ENCODE measurements around the gene CTCFL.
A peak's percentile ranks its signal among the peaks of the same experiment; 100 is the strongest.

The CTCFL gene

DNA sequence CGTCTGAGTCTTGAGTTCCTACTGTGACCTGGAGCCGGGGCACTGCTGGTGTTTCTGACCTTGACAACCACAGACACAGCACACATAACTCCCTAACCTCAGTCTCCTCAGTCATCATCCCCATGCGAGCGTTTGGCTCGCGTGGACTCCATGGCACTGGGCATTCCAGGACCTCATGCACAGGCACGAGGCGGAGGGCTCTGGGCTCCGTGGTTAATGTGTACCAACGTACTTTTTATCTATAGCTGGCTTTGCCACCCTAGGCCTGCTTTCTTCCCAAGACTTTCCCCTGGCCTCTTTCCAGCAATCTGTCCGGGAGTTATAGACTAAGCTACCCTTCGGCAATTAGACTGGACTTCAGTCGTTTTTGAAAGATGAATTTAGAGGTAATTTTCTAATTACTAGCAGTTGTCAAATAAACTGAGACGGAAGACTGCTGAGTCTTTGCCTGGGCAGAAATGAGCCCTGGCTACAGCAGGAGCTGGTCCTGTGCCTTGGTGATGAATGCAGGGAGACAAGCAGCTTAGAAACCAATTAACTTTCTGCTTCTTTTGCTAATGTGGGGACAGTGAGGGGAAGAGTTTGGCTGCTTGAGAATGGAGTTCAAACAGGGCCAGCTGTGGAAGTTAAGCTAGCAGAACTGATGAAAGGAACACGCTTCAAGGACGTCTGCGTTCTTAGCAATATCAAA is 16.1 kb upstream of the CTCFL start:
- H3K27me3 ChIP-seq: no peaks in the 10 kb centered on the region
- TF ChIP-seq Cebpa-rat (IDR thresholded peaks at IDR 0.05): no peak
- H3K9me3 ChIP-seq (replicated peaks in 1 of 11): peaks cover 0 to 19% (median 8%) of the 10 kb centered on the region in 11 experiments; a peak in 10 of 22 replicates
- no peaks in the 10 kb centered on the region for H3K36me3 ChIP-seq
- H3K27ac ChIP-seq: no peak overlapping the region
- no peak overlapping the region for H3K4me3 ChIP-seq
- no peak overlapping the region for H3K4me2 ChIP-seq
- H3K9ac ChIP-seq: no peak overlapping the region
- peaks cover 0 to 6% (median 0%) of the 10 kb centered on the region in 10 experiments; a peak in 2 of 20 replicates for H3K4me1 ChIP-seq
- no peaks in the 10 kb centered on the region for H4K20me1 ChIP-seq

- no peaks in the 10 kb centered on the region for H3K27me3 ChIP-seq
- H3K36me3 ChIP-seq: no peaks in the 10 kb centered on the region
- no peak overlapping the region for H3K4me3 ChIP-seq
- no peak overlapping the region for H3K4me2 ChIP-seq
- peaks cover 0 to 6% (median 0%) of the 10 kb centered on the region in 10 experiments; a peak in 2 of 20 replicates for H3K4me1 ChIP-seq
- no peaks in the 10 kb centered on the region for H4K20me1 ChIP-seq
- no peak overlapping the region for H3K27ac ChIP-seq
- no peak overlapping the region for H3K9ac ChIP-seq
- peaks cover 0 to 19% (median 9%) of the 10 kb centered on the region in 11 experiments; a peak in 10 of 22 replicates for H3K9me3 ChIP-seq (replicated peaks in 1 of 11)
- TF ChIP-seq Cebpa-rat (IDR thresholded peaks at IDR 0.05): no peak
Observed at GRCh38 chr20:57539889-57540288, 14.9 kb upstream of the CTCFL start.

DNA sequence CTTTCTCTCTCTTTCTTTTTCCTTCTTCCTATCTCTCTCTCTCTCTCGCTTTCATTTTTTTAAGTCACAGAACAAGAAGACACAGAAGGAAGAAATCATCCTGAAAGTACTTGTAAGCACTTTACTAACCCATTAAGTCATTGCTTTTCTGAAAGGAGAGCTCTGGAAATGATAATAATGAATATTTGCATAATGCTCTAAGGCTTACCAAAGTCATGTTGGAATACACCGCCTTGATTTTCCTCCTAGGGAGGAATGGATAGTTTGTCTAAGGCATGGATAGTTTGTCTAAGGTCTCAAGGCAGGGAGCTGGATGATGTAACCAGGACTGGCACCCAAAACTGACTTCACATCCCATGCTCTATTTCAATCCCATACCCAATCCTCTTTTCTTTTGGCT is 12.9 kb upstream of the CTCFL start:
- no peak for TF ChIP-seq Cebpa-rat (IDR thresholded peaks at IDR 0.05)
- no peak overlapping the region for H3K9ac ChIP-seq
- H3K4me2 ChIP-seq: peak overlapping the region in 2 of 11 experiments; percentile 7 to 19; a peak in 2 of 22 replicates
- no peaks in the 10 kb centered on the region for H4K20me1 ChIP-seq
- no peaks in the 10 kb centered on the region for H3K36me3 ChIP-seq
- H3K4me3 ChIP-seq: no peak overlapping the region
- peaks cover 0 to 6% (median 0%) of the 10 kb centered on the region in 10 experiments; a peak in 2 of 20 replicates for H3K4me1 ChIP-seq
- peaks cover 0 to 19% (median 9%) of the 10 kb centered on the region in 11 experiments; a peak in 10 of 22 replicates for H3K9me3 ChIP-seq (replicated peaks in 1 of 11)
- H3K27me3 ChIP-seq: no peaks in the 10 kb centered on the region
- H3K27ac ChIP-seq: no peak overlapping the region

GRCh38 chr20:57536771-57537724 is 12.1 kb upstream of the CTCFL start:
- H3K4me1 ChIP-seq: peaks cover 0 to 6% (median 0%) of the 10 kb centered on the region in 10 experiments; a peak in 2 of 20 replicates
- H3K36me3 ChIP-seq: no peaks in the 10 kb centered on the region
- H3K4me2 ChIP-seq: peak overlapping the region in 2 of 11 experiments; percentile 7 to 19; a peak in 2 of 22 replicates
- H4K20me1 ChIP-seq: no peaks in the 10 kb centered on the region
- H3K4me3 ChIP-seq: no peak overlapping the region
- H3K9me3 ChIP-seq (replicated peaks in 1 of 11): peaks cover 0 to 19% (median 9%) of the 10 kb centered on the region in 11 experiments; a peak in 10 of 22 replicates
- H3K27ac ChIP-seq: no peak overlapping the region
- no peak overlapping the region for H3K9ac ChIP-seq
- TF ChIP-seq Cebpa-rat (IDR thresholded peaks at IDR 0.05): no peak
- H3K27me3 ChIP-seq: no peaks in the 10 kb centered on the region

GRCh38 chr20:57536120-57536708 is 11.3 kb upstream of the CTCFL start:
- Histone ChIP-seq H3K27me3 (no peaks in the 10 kb centered on the region), H3K27ac (no peak overlapping the region), H3K36me3 (no peaks in the 10 kb centered on the region)

DNA sequence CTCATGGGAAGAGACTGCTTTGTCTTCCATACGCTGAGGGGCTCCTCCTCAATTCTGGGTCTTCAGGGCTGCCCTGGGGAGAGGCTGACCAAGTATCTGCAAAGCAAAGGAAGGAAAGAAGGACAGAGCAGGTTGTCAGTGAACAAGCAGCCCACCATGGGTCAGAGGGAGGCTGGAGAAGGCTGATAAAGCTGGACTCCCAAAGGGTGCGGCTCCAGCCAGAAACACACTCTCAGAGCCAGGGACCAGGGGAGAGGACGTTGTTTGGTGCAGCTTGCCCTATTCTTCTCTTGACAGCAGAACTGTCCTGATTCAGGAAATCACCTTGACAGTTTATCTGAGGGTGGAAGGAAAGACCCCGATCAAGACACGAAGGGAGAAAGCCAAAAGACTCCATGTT is 10.4 kb upstream of the CTCFL start:
- Histone ChIP-seq H3K4me3 (no peak overlapping the region), H3K36me3 (no peaks in the 10 kb centered on the region), H4K20me1 (no peaks in the 10 kb centered on the region), H3K9me3 (replicated peaks in 1 of 11) (peaks cover 0 to 19% (median 9%) of the 10 kb centered on the region in 11 experiments; a peak in 10 of 22 replicates), H3K9ac (no peak overlapping the region), H3K4me1 (peaks cover 0 to 6% (median 0%) of the 10 kb centered on the region in 10 experiments; a peak in 2 of 20 replicates), H3K4me2 (no peak overlapping the region), H3K27me3 (no peaks in the 10 kb centered on the region), H3K27ac (no peak overlapping the region)
- TF ChIP-seq Cebpa-rat (IDR thresholded peaks at IDR 0.05): no peak

More at GRCh38 chr20:57536120-57536708, 11.3 kb upstream of the CTCFL start:
- Histone ChIP-seq H4K20me1 (no peaks in the 10 kb centered on the region), H3K9me3 (replicated peaks in 1 of 11) (peaks cover 0 to 19% (median 9%) of the 10 kb centered on the region in 11 experiments; a peak in 10 of 22 replicates), H3K4me2 (no peak overlapping the region), H3K4me1 (peaks cover 0 to 6% (median 0%) of the 10 kb centered on the region in 10 experiments; a peak in 2 of 20 replicates), H3K9ac (no peak overlapping the region), H3K4me3 (no peak overlapping the region)
- no peak for TF ChIP-seq Cebpa-rat (IDR thresholded peaks at IDR 0.05)

DNA sequence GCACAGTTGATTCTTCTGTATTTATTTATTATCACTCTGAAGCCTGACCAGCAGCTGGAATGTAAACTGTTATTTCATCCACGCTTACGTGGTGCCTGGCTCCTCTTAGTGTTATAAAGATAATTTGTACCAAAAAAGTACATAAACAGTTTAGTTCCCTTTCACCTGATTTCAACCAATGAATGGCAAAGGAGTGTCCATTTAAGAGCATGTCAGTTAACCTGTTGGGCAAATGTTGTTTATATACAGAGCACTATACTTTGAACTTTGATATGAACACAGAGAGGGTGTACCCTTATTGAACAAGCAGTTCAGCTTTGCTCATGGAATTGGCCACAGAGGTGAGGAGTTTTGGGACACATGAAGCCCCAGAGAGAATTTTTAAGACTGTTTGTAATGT is 7.2 kb upstream of the CTCFL start:
- Histone ChIP-seq H3K4me3 (no peak overlapping the region), H3K27me3 (peaks cover 0 to 1% (median 0%) of the 10 kb centered on the region in 11 experiments; a peak in 1 of 22 replicates), H3K27ac (no peak overlapping the region), H4K20me1 (no peaks in the 10 kb centered on the region), H3K9me3 (replicated peaks in 1 of 11) (peaks cover 0 to 11% (median 0%) of the 10 kb centered on the region in 11 experiments; a peak in 3 of 22 replicates), H3K4me1 (peaks cover 0 to 2% (median under 1%) of the 10 kb centered on the region in 10 experiments; a peak in 4 of 20 replicates), H3K9ac (no peak overlapping the region), H3K36me3 (no peaks in the 10 kb centered on the region), H3K4me2 (no peak overlapping the region)
- no peak for TF ChIP-seq Cebpa-rat (IDR thresholded peaks at IDR 0.05)

- no peak overlapping the region for H3K27ac ChIP-seq
- TF ChIP-seq Cebpa-rat (IDR thresholded peaks at IDR 0.05): no peak
- no peaks in the 10 kb centered on the region for H4K20me1 ChIP-seq
- no peak overlapping the region for H3K9ac ChIP-seq
- H3K4me3 ChIP-seq: no peak overlapping the region
- peaks cover 0 to 5% (median 2%) of the 10 kb centered on the region in 10 experiments; a peak in 5 of 20 replicates for H3K4me1 ChIP-seq
- H3K36me3 ChIP-seq: no peaks in the 10 kb centered on the region
- peaks cover 0 to 4% (median 0%) of the 10 kb centered on the region in 11 experiments; a peak in 1 of 22 replicates for H3K27me3 ChIP-seq
- H3K9me3 ChIP-seq (replicated peaks in 1 of 11): no peaks in the 10 kb centered on the region
- no peak overlapping the region for H3K4me2 ChIP-seq
Observed at GRCh38 chr20:57530327-57530981, 5.5 kb upstream of the CTCFL start.
